ENCODE measurements around the gene ARHGAP8. TPM values are rescaled to one million over a fixed set of nuclear protein-coding genes. Genes with fewer than 3 reads are reported as not detected.

ARHGAP8 gene
- total and polyA plus RNA-seq, 2 donors (not counting 1 experiment from before 2014, with no cell fraction given), result 0.37 TPM; not detected in 1

- H3K36me3 ChIP-seq (replicated peaks in 1 of 2; ENCODE audit: control extremely low read depth in 1 of 2, control insufficient read depth in 1 of 2, extremely low read depth in 1 of 2, insufficient read depth in 2 of 2, low read length in 1 of 2), result no peaks in the 10 kb centered on the region
- H3K9me3 ChIP-seq (ENCODE audit: control extremely low read depth in 1 of 3, control insufficient read depth in 2 of 3, insufficient read depth in 1 of 3, low read length in 2 of 3), result peaks cover 0 to 5% (median 0%) of the 10 kb centered on the region in 3 donors
- no peak overlapping the region for H3K27ac ChIP-seq (ENCODE audit: low read length in 2 of 2)
- Mint-ChIP-seq H3K9me3 (ENCODE audit: insufficient read depth) (no peaks in the 10 kb centered on the region), H3K27me3 (no peaks in the 10 kb centered on the region), H3K27ac (no peak overlapping the region), H3K4me1 (peaks cover 14% of the 10 kb centered on the region), H3K4me3 (peak overlapping the region; percentile 79)
- peaks cover 42% of the 10 kb centered on the region for H3K79me2 ChIP-seq (ENCODE audit: control insufficient read depth, insufficient read depth, low read length)
- H3K4me2 ChIP-seq (replicated peaks; ENCODE audit: low read depth, low read length, poor library complexity, severe bottlenecking), result peak overlapping the region; percentile 96
- peak overlapping the region in 3 of 5 experiments; percentile 25 to 82 (median 62) for H3K4me3 ChIP-seq (ENCODE audit: control extremely low read depth in 1 of 5, extremely low read depth in 1 of 5, insufficient read depth in 1 of 5, low read depth in 2 of 5, low read length in 4 of 5)
- WGBS (ENCODE audit: insufficient coverage), result 83% methylated on average over 22 of the region's 23 CpGs
- ChIA-PET CTCF (no interaction called here), POLR2A (no interaction called here)
- DNase-seq, result no peak
- TF ChIP-seq CTCF (IDR thresholded peaks at IDR 0.05), result no peak
- no peak for TF ChIP-seq EZH2 (IDR thresholded peaks at IDR 0.05; ENCODE audit: borderline replicate concordance, insufficient read depth, low read depth, low read length, poor library complexity, severe bottlenecking)
- ATAC-seq (ENCODE audit: low read depth), result no peak
- H4K20me1 ChIP-seq (ENCODE audit: control insufficient read depth, insufficient read depth, low read length, poor library complexity, severe bottlenecking), result peaks cover 13% of the 10 kb centered on the region
- H3K4me1 ChIP-seq (ENCODE audit: control insufficient read depth in 2 of 2, insufficient read depth in 2 of 2, low read length in 2 of 2), result peaks cover 17 to 20% of the 10 kb centered on the region in 2 donors
- intact Hi-C loops (cut with micrococcal nuclease), result loop anchor here (5.0 kb wide), 1 partner anchor 36 kb away; no protein-coding TSS in a partner anchor
- peaks cover 0 to 4% (median 0%) of the 10 kb centered on the region in 4 experiments for H3K27me3 ChIP-seq (replicated peaks in 1 of 4; ENCODE audit: control extremely low read depth in 1 of 4, control insufficient read depth in 3 of 4, insufficient read depth in 4 of 4, low read length in 3 of 4)
- no peak overlapping the region for H2AFZ ChIP-seq (ENCODE audit: insufficient read depth, low read depth, low read length, poor library complexity, severe bottlenecking)
- H3K9ac ChIP-seq (ENCODE audit: low read length), result no peak overlapping the region
These were observed 49.0 kb upstream of the ARHGAP8 start for GRCh38 chr22:44703255-44703870.

All from B cell (primary cell).